Ammon's horn (tissue), 1 donor: Measurements from ENCODE around the gene ELP4.
"Not testable (repeated sequence)": the region's sequence is repeated elsewhere in the genome, so short reads cannot be mapped to it uniquely, and the experiment has no call there.

ENCODE experiments used
- DNase-seq: peaks from one replicate; pipeline ENCODE4 v3.0.0-alpha.2; 2016; ENCODE audit warnings: low spot score

ELP4 gene

GRCh38 chr11:31542862-31543261 is 33.3 kb downstream of the ELP4 start:
- no peak for DNase-seq

- no peak for DNase-seq
Measured at GRCh38 chr11:31555938-31556337, 46.4 kb downstream of the ELP4 start.

- DNase-seq: peak; percentile 7
Measured at GRCh38 chr11:31558001-31558400, 48.4 kb downstream of the ELP4 start.

GRCh38 chr11:31560842-31561476 is 51.4 kb downstream of the ELP4 start:
- no peak for DNase-seq

GRCh38 chr11:31564517-31564916 is 55.0 kb downstream of the ELP4 start:
- not testable (repeated sequence) for DNase-seq

GRCh38 chr11:31574133-31574532 is 64.6 kb downstream of the ELP4 start:
- DNase-seq: not testable (repeated sequence)

GRCh38 chr11:31575764-31576163 is 66.2 kb downstream of the ELP4 start:
- not testable (repeated sequence) for DNase-seq

- DNase-seq: not testable (repeated sequence)
Measured at GRCh38 chr11:31579412-31579811, 69.8 kb downstream of the ELP4 start.

GRCh38 chr11:31582697-31583096 is 73.1 kb downstream of the ELP4 start:
- no peak for DNase-seq

- no peak for DNase-seq
Measured at GRCh38 chr11:31598454-31598853, 88.9 kb downstream of the ELP4 start.

- no peak for DNase-seq
Measured at GRCh38 chr11:31601635-31602282, 92.2 kb downstream of the ELP4 start.

- DNase-seq: no peak
Measured at GRCh38 chr11:31606893-31607292, 97.3 kb downstream of the ELP4 start.

- no peak for DNase-seq
Measured at GRCh38 chr11:31607914-31608313, 98.3 kb downstream of the ELP4 start.

- DNase-seq: no peak
Measured at GRCh38 chr11:31608995-31609394, 99.4 kb downstream of the ELP4 start.

- no peak for DNase-seq
Measured at GRCh38 chr11:31610544-31610943, 101.0 kb downstream of the ELP4 start.

- DNase-seq: no peak
Measured at GRCh38 chr11:31617246-31617645, 107.7 kb downstream of the ELP4 start.

- no peak for DNase-seq
Measured at GRCh38 chr11:31619980-31620379, 110.4 kb downstream of the ELP4 start.

GRCh38 chr11:31620434-31620833 is 110.9 kb downstream of the ELP4 start:
- DNase-seq: no peak

- no peak for DNase-seq
Measured at GRCh38 chr11:31625868-31626267, 116.3 kb downstream of the ELP4 start.

- no peak for DNase-seq
Measured at GRCh38 chr11:31628111-31628510, 118.5 kb downstream of the ELP4 start.

- no peak for DNase-seq
Measured at GRCh38 chr11:31636983-31637382, 127.4 kb downstream of the ELP4 start.

GRCh38 chr11:31640611-31641010 is 131.0 kb downstream of the ELP4 start:
- DNase-seq: no peak

- DNase-seq: peak; percentile 32
Measured at GRCh38 chr11:31641477-31642062, 132.0 kb downstream of the ELP4 start.

- DNase-seq: no peak
Measured at GRCh38 chr11:31643857-31644256, 134.3 kb downstream of the ELP4 start.
